Neural progenitor cell (in vitro differentiated cells): ENCODE data around the gene LOC101059915.

ENCODE experiments used
- EZH2 ChIP-seq: fragments of 200-600 bp; sonication (generic); IDR thresholded peaks from 2 replicates; pipeline ENCODE4 v1.6.1; 2017; ENCODE audit warnings: antibody characterized with exemption, mild to moderate bottlenecking, moderate library complexity
- EZH2phosphoT487 ChIP-seq: fragments of 200-600 bp; sonication (generic); IDR thresholded peaks from 2 replicates; pipeline ENCODE4 v1.6.1; 2017; ENCODE audit warnings: antibody characterized with exemption
- TF ChIP-seq, protein P1 (sequence below): fragments of 200-600 bp; sonication (generic); IDR thresholded peaks from 2 replicates; pipeline ENCODE4 v1.5.1; 2017; ENCODE audit warnings: antibody characterized with exemption, mild to moderate bottlenecking

DNA sequence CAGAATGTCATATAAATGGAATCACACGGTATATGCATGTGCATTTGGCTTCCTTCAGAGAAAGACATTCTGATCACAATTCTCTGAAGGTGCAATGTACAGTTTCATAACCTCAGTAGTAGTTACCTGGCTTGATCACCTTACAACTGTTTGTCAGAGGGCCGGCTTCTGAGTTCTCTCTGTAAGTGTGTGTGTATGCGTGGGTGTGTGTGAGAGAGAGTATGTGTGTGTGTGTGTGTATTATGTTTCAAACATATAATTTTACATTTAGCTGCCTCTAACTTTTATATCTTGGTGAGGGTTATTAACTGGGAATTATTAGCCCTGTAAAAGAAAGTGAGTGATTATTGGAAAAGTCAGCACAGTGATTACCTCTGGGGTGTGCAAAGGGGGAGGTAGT, 8.0 kb upstream of the LOC101059915 start:
- TF ChIP-seq, protein P1, sequence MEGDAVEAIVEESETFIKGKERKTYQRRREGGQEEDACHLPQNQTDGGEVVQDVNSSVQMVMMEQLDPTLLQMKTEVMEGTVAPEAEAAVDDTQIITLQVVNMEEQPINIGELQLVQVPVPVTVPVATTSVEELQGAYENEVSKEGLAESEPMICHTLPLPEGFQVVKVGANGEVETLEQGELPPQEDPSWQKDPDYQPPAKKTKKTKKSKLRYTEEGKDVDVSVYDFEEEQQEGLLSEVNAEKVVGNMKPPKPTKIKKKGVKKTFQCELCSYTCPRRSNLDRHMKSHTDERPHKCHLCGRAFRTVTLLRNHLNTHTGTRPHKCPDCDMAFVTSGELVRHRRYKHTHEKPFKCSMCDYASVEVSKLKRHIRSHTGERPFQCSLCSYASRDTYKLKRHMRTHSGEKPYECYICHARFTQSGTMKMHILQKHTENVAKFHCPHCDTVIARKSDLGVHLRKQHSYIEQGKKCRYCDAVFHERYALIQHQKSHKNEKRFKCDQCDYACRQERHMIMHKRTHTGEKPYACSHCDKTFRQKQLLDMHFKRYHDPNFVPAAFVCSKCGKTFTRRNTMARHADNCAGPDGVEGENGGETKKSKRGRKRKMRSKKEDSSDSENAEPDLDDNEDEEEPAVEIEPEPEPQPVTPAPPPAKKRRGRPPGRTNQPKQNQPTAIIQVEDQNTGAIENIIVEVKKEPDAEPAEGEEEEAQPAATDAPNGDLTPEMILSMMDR: no peak
- TF ChIP-seq EZH2: no peak
- TF ChIP-seq EZH2phosphoT487: no peak
